A673 (cell line): ENCODE results near the gene OR2T34.

Experiments
- EZH2 ChIP-seq: fragments of 200-600 bp; sonication (generic); IDR thresholded peaks from 2 replicates; pipeline ENCODE4 v1.6.1; 2017; ENCODE audit warnings: borderline replicate concordance, low read depth, mild to moderate bottlenecking, mixed read lengths, antibody characterized with exemption, low read length; ENCODE audit not compliant: poor library complexity, severe bottlenecking
- TF ChIP-seq, protein P1 (sequence below): fragments of 300-800, 200-600 bp; sonication (generic); conservative IDR thresholded peaks from 2 replicates; pipeline ENCODE4 v1.5.1; 2017; ENCODE audit warnings: low read depth, mild to moderate bottlenecking, antibody characterized with exemption, low read length, moderate library complexity, mixed read lengths

DNA sequence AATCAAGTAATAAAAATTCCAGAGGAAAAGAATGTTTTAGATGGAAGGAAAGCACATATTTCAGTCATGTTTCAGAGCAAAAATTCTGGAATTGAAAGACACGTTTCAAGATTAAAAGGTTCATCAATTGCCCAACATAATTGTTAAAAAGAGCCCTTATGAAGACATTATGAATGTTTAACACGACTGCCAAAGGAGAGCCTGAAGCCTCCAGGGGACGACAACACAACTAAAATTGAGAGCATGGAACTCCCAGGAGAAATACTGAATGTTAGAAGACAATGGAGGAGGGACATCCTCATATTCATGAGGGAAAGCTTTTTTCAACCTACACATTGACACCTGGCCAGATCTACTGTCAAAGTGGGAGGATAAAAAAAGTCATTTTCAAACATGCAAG lies 44.3 kb upstream of the OR2T34 start:
- TF ChIP-seq, protein P1, sequence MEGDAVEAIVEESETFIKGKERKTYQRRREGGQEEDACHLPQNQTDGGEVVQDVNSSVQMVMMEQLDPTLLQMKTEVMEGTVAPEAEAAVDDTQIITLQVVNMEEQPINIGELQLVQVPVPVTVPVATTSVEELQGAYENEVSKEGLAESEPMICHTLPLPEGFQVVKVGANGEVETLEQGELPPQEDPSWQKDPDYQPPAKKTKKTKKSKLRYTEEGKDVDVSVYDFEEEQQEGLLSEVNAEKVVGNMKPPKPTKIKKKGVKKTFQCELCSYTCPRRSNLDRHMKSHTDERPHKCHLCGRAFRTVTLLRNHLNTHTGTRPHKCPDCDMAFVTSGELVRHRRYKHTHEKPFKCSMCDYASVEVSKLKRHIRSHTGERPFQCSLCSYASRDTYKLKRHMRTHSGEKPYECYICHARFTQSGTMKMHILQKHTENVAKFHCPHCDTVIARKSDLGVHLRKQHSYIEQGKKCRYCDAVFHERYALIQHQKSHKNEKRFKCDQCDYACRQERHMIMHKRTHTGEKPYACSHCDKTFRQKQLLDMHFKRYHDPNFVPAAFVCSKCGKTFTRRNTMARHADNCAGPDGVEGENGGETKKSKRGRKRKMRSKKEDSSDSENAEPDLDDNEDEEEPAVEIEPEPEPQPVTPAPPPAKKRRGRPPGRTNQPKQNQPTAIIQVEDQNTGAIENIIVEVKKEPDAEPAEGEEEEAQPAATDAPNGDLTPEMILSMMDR, result peak; percentile 91
- no peak for TF ChIP-seq EZH2
